SK-N-SH treated with all-trans-retinoic acid at 6 μM for 48 hours (cell line): ENCODE measurements around the gene TST.

Experiments used
- BACH2 ChIP-seq: fragments of 250-450 bp; sonication (Bioruptor Pico); IDR thresholded peaks from 2 replicates; pipeline ENCODE4 v1.9.0; 2021; ENCODE audit warnings: mild to moderate bottlenecking, borderline replicate concordance
- CSDC2 ChIP-seq: fragments of 250-450 bp; sonication (Bioruptor Pico); IDR thresholded peaks from 2 replicates; pipeline ENCODE4 v1.5.0; 2020; ENCODE audit warnings: mild to moderate bottlenecking, moderate library complexity
- GLIS3 ChIP-seq: fragments of 250-450 bp; sonication (Bioruptor Pico); IDR thresholded peaks from 2 replicates; pipeline ENCODE4 v1.5.0; 2020; ENCODE audit warnings: mild to moderate bottlenecking, moderate library complexity
- ISL1 ChIP-seq: fragments of 250-450 bp; sonication (Bioruptor Pico); IDR thresholded peaks from 2 replicates; pipeline ENCODE4 v2.1.2; 2022; ENCODE audit warnings: mild to moderate bottlenecking, moderate library complexity
- OSR1 ChIP-seq: fragments of 250-450 bp; sonication (Bioruptor Pico); IDR thresholded peaks from 2 replicates; pipeline ENCODE4 v1.8.0; 2022; ENCODE audit warnings: moderate library complexity, mild to moderate bottlenecking, inconsistent platforms
- PATZ1 ChIP-seq: fragments of 250-450 bp; sonication (Bioruptor Pico); IDR thresholded peaks from 2 replicates; pipeline ENCODE4 v1.8.0; 2020; ENCODE audit warnings: mild to moderate bottlenecking, moderate library complexity, borderline replicate concordance
- RARB ChIP-seq: fragments of 250-450 bp; sonication (Bioruptor Pico); IDR thresholded peaks from 2 replicates; pipeline ENCODE4 v1.8.0; 2021; ENCODE audit warnings: mild to moderate bottlenecking, moderate library complexity
- TCF4 ChIP-seq: fragments of 250-450 bp; sonication (Bioruptor Pico); IDR thresholded peaks from 2 replicates; pipeline ENCODE4 v1.8.0; 2021; ENCODE audit warnings: mild to moderate bottlenecking, moderate library complexity, borderline replicate concordance
- TOX ChIP-seq: fragments of 250-450 bp; sonication (Bioruptor Pico); IDR thresholded peaks from 2 replicates; pipeline ENCODE4 v1.8.0; 2021; ENCODE audit warnings: mild to moderate bottlenecking, moderate library complexity, borderline replicate concordance
- ZNF565 ChIP-seq: fragments of 450-650 bp; formaldehyde crosslinking; conservative IDR thresholded peaks from 2 replicates; pipeline ENCODE4 v1.5.0; 2020; ENCODE audit warnings: low read depth, mild to moderate bottlenecking, moderate library complexity
- ZNF8 ChIP-seq: fragments of 450-650 bp; formaldehyde crosslinking; IDR thresholded peaks from 2 replicates; pipeline ENCODE4 v1.5.0; 2020; ENCODE audit warnings: mild to moderate bottlenecking, moderate library complexity
- TF ChIP-seq, protein P1 (sequence below): fragments of 250-450 bp; sonication (Bioruptor Pico); IDR thresholded peaks from 2 replicates; pipeline ENCODE4 v1.5.0; 2020; ENCODE audit warnings: mild to moderate bottlenecking, moderate library complexity
- TF ChIP-seq, protein P2 (sequence below): fragments of 250-450 bp; sonication (Bioruptor Pico); IDR thresholded peaks from 2 replicates; pipeline ENCODE4 v1.8.0; 2021; ENCODE audit warnings: low read depth, mild to moderate bottlenecking, moderate library complexity, borderline replicate concordance

DNA sequence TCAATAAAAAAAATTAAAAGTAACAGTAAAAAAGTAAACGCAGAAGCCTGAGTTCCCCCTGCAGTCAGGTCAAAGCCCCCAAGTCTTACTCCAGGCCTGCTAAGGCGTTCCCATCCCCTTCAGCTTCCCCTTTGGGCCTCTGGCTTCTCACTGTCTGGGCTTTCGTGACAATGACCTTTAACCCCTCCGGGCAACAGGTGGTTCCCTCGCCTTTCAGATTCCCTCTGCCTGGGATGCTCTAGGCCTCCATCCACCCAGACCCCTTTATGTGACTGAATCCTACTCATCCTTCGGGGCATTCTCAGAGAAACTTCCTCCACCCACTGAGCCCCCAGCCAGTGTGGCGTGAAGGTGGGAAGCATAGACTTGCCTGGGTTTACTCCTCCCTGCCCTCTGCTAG, 8.3 kb upstream of the TST start:
- TF ChIP-seq GLIS3 (CRISPR knock-in tag) (no peak), OSR1 (CRISPR knock-in tag) (no peak), RARB (no peak), ISL1 (CRISPR knock-in tag) (no peak), TOX (no peak), BACH2 (no peak), ZNF8 (CRISPR knock-in tag) (no peak), CSDC2 (no peak), TCF4 (CRISPR knock-in tag) (no peak), ZNF565 (CRISPR knock-in tag) (no peak), PATZ1 (CRISPR knock-in tag) (no peak)
- TF ChIP-seq, protein P1, sequence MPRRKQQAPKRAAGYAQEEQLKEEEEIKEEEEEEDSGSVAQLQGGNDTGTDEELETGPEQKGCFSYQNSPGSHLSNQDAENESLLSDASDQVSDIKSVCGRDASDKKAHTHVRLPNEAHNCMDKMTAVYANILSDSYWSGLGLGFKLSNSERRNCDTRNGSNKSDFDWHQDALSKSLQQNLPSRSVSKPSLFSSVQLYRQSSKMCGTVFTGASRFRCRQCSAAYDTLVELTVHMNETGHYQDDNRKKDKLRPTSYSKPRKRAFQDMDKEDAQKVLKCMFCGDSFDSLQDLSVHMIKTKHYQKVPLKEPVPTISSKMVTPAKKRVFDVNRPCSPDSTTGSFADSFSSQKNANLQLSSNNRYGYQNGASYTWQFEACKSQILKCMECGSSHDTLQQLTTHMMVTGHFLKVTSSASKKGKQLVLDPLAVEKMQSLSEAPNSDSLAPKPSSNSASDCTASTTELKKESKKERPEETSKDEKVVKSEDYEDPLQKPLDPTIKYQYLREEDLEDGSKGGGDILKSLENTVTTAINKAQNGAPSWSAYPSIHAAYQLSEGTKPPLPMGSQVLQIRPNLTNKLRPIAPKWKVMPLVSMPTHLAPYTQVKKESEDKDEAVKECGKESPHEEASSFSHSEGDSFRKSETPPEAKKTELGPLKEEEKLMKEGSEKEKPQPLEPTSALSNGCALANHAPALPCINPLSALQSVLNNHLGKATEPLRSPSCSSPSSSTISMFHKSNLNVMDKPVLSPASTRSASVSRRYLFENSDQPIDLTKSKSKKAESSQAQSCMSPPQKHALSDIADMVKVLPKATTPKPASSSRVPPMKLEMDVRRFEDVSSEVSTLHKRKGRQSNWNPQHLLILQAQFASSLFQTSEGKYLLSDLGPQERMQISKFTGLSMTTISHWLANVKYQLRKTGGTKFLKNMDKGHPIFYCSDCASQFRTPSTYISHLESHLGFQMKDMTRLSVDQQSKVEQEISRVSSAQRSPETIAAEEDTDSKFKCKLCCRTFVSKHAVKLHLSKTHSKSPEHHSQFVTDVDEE (CRISPR knock-in tag): no peak
- TF ChIP-seq, protein P2, sequence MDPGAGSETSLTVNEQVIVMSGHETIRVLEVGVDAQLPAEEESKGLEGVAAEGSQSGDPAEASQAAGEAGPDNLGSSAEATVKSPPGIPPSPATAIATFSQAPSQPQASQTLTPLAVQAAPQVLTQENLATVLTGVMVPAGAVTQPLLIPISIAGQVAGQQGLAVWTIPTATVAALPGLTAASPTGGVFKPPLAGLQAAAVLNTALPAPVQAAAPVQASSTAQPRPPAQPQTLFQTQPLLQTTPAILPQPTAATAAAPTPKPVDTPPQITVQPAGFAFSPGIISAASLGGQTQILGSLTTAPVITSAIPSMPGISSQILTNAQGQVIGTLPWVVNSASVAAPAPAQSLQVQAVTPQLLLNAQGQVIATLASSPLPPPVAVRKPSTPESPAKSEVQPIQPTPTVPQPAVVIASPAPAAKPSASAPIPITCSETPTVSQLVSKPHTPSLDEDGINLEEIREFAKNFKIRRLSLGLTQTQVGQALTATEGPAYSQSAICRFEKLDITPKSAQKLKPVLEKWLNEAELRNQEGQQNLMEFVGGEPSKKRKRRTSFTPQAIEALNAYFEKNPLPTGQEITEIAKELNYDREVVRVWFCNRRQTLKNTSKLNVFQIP (CRISPR knock-in tag): no peak
